Natural killer cell (primary cell): ENCODE data around the gene LPAR3. TPM values are rescaled to one million over a fixed set of nuclear protein-coding genes. Genes with fewer than 3 reads are reported as not detected.

Experiments
- ATAC-seq, 3 donors: fragments of 150-1000 bp in 2 of 3; fragments of 200-7000 bp in 1 of 3; cut with Tn5 transposase; 1 replicate in 1 of 3; 2 replicates in 2 of 3; pipeline ENCODE4 v1.10.0; 2021; ENCODE audit warnings: mild to moderate bottlenecking in 2 of 3, moderate library complexity in 2 of 3
- DNase-seq, 2 donors: peaks; one replicate each; pipeline versions ENCODE4 v3.0.0 to v3.0.0-alpha.2; 2013 to 2021; ENCODE audit warnings: mixed read lengths in 1 of 2
- H3K27ac ChIP-seq: one replicate; pipeline ENCODE4 v1.5.1; 2013; ENCODE audit warnings: mild to moderate bottlenecking, low read length
- H3K27me3 ChIP-seq: one replicate; pipeline ENCODE4 v1.6.1; 2013; ENCODE audit warnings: low read length; ENCODE audit not compliant: control insufficient read depth, insufficient read depth
- H3K36me3 ChIP-seq: one replicate; pipeline ENCODE4 v1.6.1; 2013; ENCODE audit warnings: low read length; ENCODE audit not compliant: control insufficient read depth, insufficient read depth
- H3K4me1 ChIP-seq: one replicate; pipeline ENCODE4 v1.6.1; 2013; ENCODE audit warnings: low read length; ENCODE audit not compliant: control insufficient read depth, insufficient read depth
- H3K4me3 ChIP-seq: one replicate; pipeline ENCODE4 v1.5.1; 2013; ENCODE audit warnings: low read length
- H3K9me3 ChIP-seq: one replicate; pipeline ENCODE4 v1.6.1; 2013; ENCODE audit warnings: low read length; ENCODE audit not compliant: control insufficient read depth, insufficient read depth
- H3K27ac Mint-ChIP-seq, 2 donors: one replicate each; pipeline ENCODE4 v1.8.0; 2022; ENCODE audit warnings: mild to moderate bottlenecking in 2 of 2, mixed read lengths in 2 of 2, moderate library complexity in 1 of 2
- H3K27me3 Mint-ChIP-seq, 2 donors: one replicate each; pipeline ENCODE4 v1.8.0; 2022; ENCODE audit warnings: low read depth in 2 of 2, mixed read lengths in 2 of 2
- H3K36me3 Mint-ChIP-seq: one replicate; pipeline ENCODE4 v1.8.0; 2022; ENCODE audit warnings: mixed read lengths
- H3K4me1 Mint-ChIP-seq, 2 donors: one replicate each; pipeline ENCODE4 v1.8.0; 2022; ENCODE audit warnings: mixed read lengths in 2 of 2
- H3K4me3 Mint-ChIP-seq: one replicate; pipeline ENCODE4 v1.8.0; 2022; ENCODE audit warnings: mild to moderate bottlenecking, moderate library complexity, mixed read lengths
- H3K9me3 Mint-ChIP-seq, 2 donors: one replicate each; pipeline ENCODE4 v1.8.0; 2022; ENCODE audit warnings: mixed read lengths in 2 of 2
- CTCF ChIP-seq: fragments of 200-600 bp; IDR thresholded peaks from one replicate; pipeline ENCODE4 v1.8.0; 2022; ENCODE audit warnings: antibody characterized with exemption
- WGBS: methylation state at CpG from one replicate; pipeline ENCODE4 v1.1.7; 2013; ENCODE audit warnings: missing lambda C conversion rate; ENCODE audit not compliant: insufficient coverage; 5-methylcytosine and 5-hydroxymethylcytosine counted together
- intact Hi-C: fragments of 100-400 bp; cut with micrococcal nuclease; formaldehyde crosslinking; loops from one replicate; pipeline ENCODE4 v1.14.2; 2022
- total RNA-seq, 4 donors: library from RNA; stranded (reverse); fragments of 120-200 nt in 1 of 4; gene quantifications; one replicate each; pipeline versions ENCODE4 v1.2.3 to v1.2.4, GENCODE V29; 2013 to 2022

The LPAR3 gene
- total RNA-seq, 3 donors from 2014 or later (not counting 1 experiment from before 2014, with no cell fraction given): 0.48 to 0.64 TPM; not detected in 1

- Histone ChIP-seq H3K4me3 (no peak overlapping the region), H3K4me1 (peaks cover 16% of the 10 kb centered on the region), H3K36me3 (no peaks in the 10 kb centered on the region), H3K27me3 (no peaks in the 10 kb centered on the region), H3K27ac (no peak overlapping the region), H3K9me3 (no peaks in the 10 kb centered on the region)
- no peak for TF ChIP-seq CTCF
- no peaks in the 10 kb centered on the region for H3K9me3 Mint-ChIP-seq
- 13% methylated on average over 1 of the region's 1 CpG for WGBS
- no peak overlapping the region for H3K4me3 Mint-ChIP-seq
- intact Hi-C loops: no loop called here
- H3K27me3 Mint-ChIP-seq: peaks cover 9 to 10% of the 10 kb centered on the region in 2 donors
- no peak overlapping the region for H3K27ac Mint-ChIP-seq
- H3K4me1 Mint-ChIP-seq: peaks cover 19 to 21% of the 10 kb centered on the region in 2 donors
- H3K36me3 Mint-ChIP-seq: no peaks in the 10 kb centered on the region
- no peak for ATAC-seq
- DNase-seq: peak in 1 of 2 donors; percentile 9
Measured at GRCh38 chr1:84861516-84861915, 31.5 kb downstream of the LPAR3 start.

GRCh38 chr1:84859866-84860265 is 33.1 kb downstream of the LPAR3 start:
- 83% methylated on average over 4 of the region's 4 CpGs for WGBS
- H3K36me3 Mint-ChIP-seq: no peaks in the 10 kb centered on the region
- H3K27ac ChIP-seq: no peak overlapping the region
- H3K27ac Mint-ChIP-seq: no peak overlapping the region
- peaks cover 18 to 21% of the 10 kb centered on the region in 2 donors for H3K4me1 Mint-ChIP-seq
- no peaks in the 10 kb centered on the region for H3K9me3 ChIP-seq
- no peaks in the 10 kb centered on the region for H3K27me3 ChIP-seq
- DNase-seq (no peak), ATAC-seq (no peak)
- H3K4me3 Mint-ChIP-seq: no peak overlapping the region
- H3K4me1 ChIP-seq: peaks cover 20% of the 10 kb centered on the region
- no peaks in the 10 kb centered on the region for H3K9me3 Mint-ChIP-seq
- intact Hi-C loops: no loop called here
- no peak for TF ChIP-seq CTCF
- H3K36me3 ChIP-seq: no peaks in the 10 kb centered on the region
- H3K4me3 ChIP-seq: no peak overlapping the region
- peaks cover 3 to 6% of the 10 kb centered on the region in 2 donors for H3K27me3 Mint-ChIP-seq

GRCh38 chr1:84857906-84858305 is 35.1 kb downstream of the LPAR3 start:
- DNase-seq (no peak), ATAC-seq (no peak)
- Histone ChIP-seq H3K27me3 (no peaks in the 10 kb centered on the region), H3K9me3 (no peaks in the 10 kb centered on the region), H3K27ac (no peak overlapping the region), H3K36me3 (no peaks in the 10 kb centered on the region), H3K4me3 (no peak overlapping the region), H3K4me1 (peaks cover 21% of the 10 kb centered on the region)
- Mint-ChIP-seq H3K4me1 (peaks cover 21 to 22% of the 10 kb centered on the region in 2 donors), H3K27ac (no peak overlapping the region), H3K9me3 (no peaks in the 10 kb centered on the region), H3K36me3 (no peaks in the 10 kb centered on the region), H3K27me3 (peaks cover 0 to 4% of the 10 kb centered on the region in 2 donors), H3K4me3 (no peak overlapping the region)
- WGBS: 100% methylated on average over 5 of the region's 8 CpGs
- no peak for TF ChIP-seq CTCF
- intact Hi-C loops: no loop called here

DNA sequence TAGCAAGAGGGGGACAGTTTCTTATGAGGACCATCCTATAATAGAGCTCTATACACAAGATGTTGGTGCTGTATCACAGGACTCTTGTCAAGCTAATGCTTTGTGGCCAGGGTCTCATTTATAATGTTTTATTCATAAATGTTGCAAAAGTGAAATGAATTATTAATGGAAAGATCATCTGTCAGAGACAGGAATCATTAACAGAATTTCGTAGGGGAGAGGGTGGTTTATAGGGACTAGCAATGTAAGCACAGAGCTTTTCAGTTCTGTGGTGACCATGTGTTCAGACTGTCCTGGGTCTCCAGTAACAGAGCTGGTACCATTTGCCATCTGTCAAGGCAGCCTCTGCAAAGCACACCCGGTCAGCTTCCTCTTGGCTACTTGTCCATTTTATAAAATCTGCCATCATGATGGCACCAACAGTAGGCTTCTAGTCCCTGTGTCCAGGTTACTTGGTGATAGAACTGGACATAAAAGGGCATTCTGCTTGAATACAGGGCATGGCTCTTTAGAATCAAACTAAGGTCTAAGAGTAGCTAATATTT is 36.2 kb downstream of the LPAR3 start:
- no peaks in the 10 kb centered on the region for H3K36me3 ChIP-seq
- ATAC-seq (no peak), DNase-seq (no peak)
- H3K4me3 Mint-ChIP-seq: no peak overlapping the region
- intact Hi-C loops: no loop called here
- peaks cover 17% of the 10 kb centered on the region for H3K4me1 ChIP-seq
- no peaks in the 10 kb centered on the region for H3K36me3 Mint-ChIP-seq
- H3K27me3 Mint-ChIP-seq: peaks cover 0 to 4% of the 10 kb centered on the region in 2 donors
- H3K4me3 ChIP-seq: no peak overlapping the region
- WGBS: 91% methylated on average over 2 of the region's 2 CpGs
- TF ChIP-seq CTCF: no peak
- no peaks in the 10 kb centered on the region for H3K27me3 ChIP-seq
- H3K27ac ChIP-seq: no peak overlapping the region
- no peak overlapping the region for H3K27ac Mint-ChIP-seq
- H3K4me1 Mint-ChIP-seq: peaks cover 11 to 15% of the 10 kb centered on the region in 2 donors
- no peaks in the 10 kb centered on the region for H3K9me3 Mint-ChIP-seq
- no peaks in the 10 kb centered on the region for H3K9me3 ChIP-seq
